ENCODE results near the gene ODAD4.
"Not testable (repeated sequence)": the region's sequence is repeated elsewhere in the genome, so short reads cannot be mapped to it uniquely, and the experiment has no call there.

Gene ODAD4

DNA sequence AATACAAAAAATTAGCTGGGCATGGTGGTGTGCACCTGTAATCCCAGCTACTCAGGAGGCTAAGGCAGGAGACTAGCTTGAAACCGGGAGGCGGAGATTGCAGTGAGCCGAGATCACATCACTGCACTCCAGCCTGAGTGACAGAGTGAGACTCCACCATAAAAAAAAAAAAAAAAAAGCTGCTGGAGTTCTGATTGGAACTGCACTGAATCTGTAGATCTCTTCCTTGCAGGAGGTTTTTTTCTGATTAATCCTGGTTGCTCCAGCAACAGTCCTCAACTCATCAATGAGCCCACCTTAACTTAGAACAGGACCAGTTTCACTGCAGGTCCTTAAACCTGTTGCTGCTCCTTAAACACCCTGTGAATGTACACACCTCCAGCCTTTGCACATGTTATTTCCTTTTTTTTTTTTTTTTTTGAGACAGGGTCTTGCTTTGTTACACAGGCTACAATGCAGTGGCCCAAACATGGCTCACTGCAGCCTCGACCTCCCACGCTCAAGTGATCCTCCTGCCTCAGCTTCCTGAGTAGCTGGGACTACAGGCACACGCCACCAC is 1.6 kb upstream of the ODAD4 start:
- H3K36me3 ChIP-seq (ENCODE audit: insufficient read depth, low read length), result no peaks in the 10 kb centered on the region
- H3K27ac ChIP-seq, result no peak overlapping the region
- H3K9ac ChIP-seq (ENCODE audit: insufficient read length), result no peak overlapping the region
- peak overlapping the region; percentile 98; the same call in 1 of the 2 replicates for H3K4me3 ChIP-seq
- DNase-seq (ENCODE audit: low read depth, low spot score), result no peak
- H3K9me3 ChIP-seq (ENCODE audit: low read depth, low read length), result no peaks in the 10 kb centered on the region
- no peak for TF ChIP-seq FOXP2 (optimal IDR thresholded peaks at IDR 0.05; ENCODE audit: control extremely low read depth, extremely low read length, insufficient read depth)
- TF ChIP-seq POLR2AphosphoS5 (IDR thresholded peaks at IDR 0.05; ENCODE audit: borderline replicate concordance, low read depth, low read length), result no peak
- no peak for TF ChIP-seq EZH2 (IDR thresholded peaks at IDR 0.05)

GRCh38 chr17:41930833-41931156 is 378 bp downstream of the ODAD4 start:
- H3K9ac ChIP-seq (ENCODE audit: insufficient read length); DNase-seq (ENCODE audit: low read depth, low spot score); H3K9me3 ChIP-seq (ENCODE audit: low read depth, low read length); H3K36me3 ChIP-seq (ENCODE audit: insufficient read depth, low read length); H3K27ac ChIP-seq: not testable (repeated sequence)
- H3K4me3 ChIP-seq, result peak overlapping the region; percentile 98

DNA sequence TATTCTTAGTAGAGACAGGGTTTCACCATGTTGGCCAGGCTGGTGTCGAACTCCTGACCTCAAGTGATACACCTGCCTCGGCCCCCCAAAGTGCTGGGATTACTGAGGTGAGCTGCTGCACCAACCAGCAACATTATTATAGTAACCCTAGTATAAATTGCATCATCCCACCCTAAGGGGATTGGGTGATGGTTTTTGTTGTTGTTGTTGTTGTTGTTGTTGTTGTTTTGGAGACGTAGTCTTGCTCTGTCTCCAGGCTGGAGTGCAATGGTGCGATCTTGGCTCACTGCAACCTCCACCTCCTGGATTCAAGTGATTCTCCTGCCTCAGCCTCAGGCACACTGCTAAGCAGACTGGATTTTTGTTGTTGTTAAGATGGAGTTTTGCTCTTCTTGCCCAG is 1.3 kb downstream of the ODAD4 start:
- not testable (repeated sequence) for H3K27ac ChIP-seq; H3K4me3 ChIP-seq; H3K36me3 ChIP-seq (ENCODE audit: insufficient read depth, low read length); H3K9ac ChIP-seq (ENCODE audit: insufficient read length); H3K9me3 ChIP-seq (ENCODE audit: low read depth, low read length); DNase-seq (ENCODE audit: low read depth, low spot score)

DNA sequence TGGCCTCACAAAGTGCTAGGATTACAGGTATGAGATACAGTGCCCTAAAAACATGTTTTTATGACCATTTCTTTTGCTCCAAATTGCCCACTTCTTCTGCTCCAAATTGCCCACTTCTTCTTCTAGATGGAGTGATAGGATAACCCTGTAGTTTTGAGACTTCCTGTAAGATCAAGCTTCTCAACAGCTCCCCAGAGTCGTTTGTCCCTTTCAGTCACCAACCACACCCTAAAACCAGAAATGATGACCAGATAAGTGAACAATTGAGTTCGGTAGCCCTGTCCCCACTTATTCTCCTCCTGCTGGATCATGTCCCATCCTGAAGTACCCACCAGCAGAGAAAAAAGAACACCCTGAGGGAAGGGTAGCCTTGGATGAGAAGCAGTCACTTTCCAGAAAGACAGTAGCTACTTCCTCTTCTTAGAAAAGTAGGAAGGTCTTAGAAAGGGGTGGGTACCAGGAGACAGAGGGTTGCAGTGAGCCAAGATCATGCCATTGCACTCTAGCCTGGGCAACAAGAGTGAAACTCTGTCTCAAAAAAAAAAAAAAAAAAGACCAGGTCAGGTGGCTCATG is 2.5 kb downstream of the ODAD4 start:
- Histone ChIP-seq H3K36me3 (ENCODE audit: insufficient read depth, low read length) (no peaks in the 10 kb centered on the region), H3K9me3 (ENCODE audit: low read depth, low read length) (no peaks in the 10 kb centered on the region), H3K27ac (no peak overlapping the region), H3K9ac (ENCODE audit: insufficient read length) (no peak overlapping the region), H3K4me3 (no peak overlapping the region)
- DNase-seq (ENCODE audit: low read depth, low spot score), result no peak
- TF ChIP-seq POLR2AphosphoS5 (IDR thresholded peaks at IDR 0.05; ENCODE audit: borderline replicate concordance, low read depth, low read length) (no peak), FOXP2 (optimal IDR thresholded peaks at IDR 0.05; ENCODE audit: control extremely low read depth, extremely low read length, insufficient read depth) (no peak), EZH2 (IDR thresholded peaks at IDR 0.05) (no peak)

GRCh38 chr17:41935641-41936040 is 5.2 kb downstream of the ODAD4 start:
- H3K36me3 ChIP-seq (ENCODE audit: insufficient read depth, low read length), result no peaks in the 10 kb centered on the region
- TF ChIP-seq POLR2AphosphoS5 (IDR thresholded peaks at IDR 0.05; ENCODE audit: borderline replicate concordance, low read depth, low read length) (no peak), EZH2 (IDR thresholded peaks at IDR 0.05) (no peak), FOXP2 (optimal IDR thresholded peaks at IDR 0.05; ENCODE audit: control extremely low read depth, extremely low read length, insufficient read depth) (no peak)
- no peak overlapping the region for H3K27ac ChIP-seq
- H3K9ac ChIP-seq (ENCODE audit: insufficient read length), result no peak overlapping the region
- DNase-seq (ENCODE audit: low read depth, low spot score), result no peak
- no peaks in the 10 kb centered on the region for H3K9me3 ChIP-seq (ENCODE audit: low read depth, low read length)
- H3K4me3 ChIP-seq, result no peak overlapping the region

GRCh38 chr17:41937970-41938954 is 7.8 kb downstream of the ODAD4 start:
- Histone ChIP-seq H3K9ac (ENCODE audit: insufficient read length) (no peak overlapping the region), H3K27ac (no peak overlapping the region), H3K4me3 (no peak overlapping the region), H3K9me3 (ENCODE audit: low read depth, low read length) (no peaks in the 10 kb centered on the region), H3K36me3 (ENCODE audit: insufficient read depth, low read length) (no peaks in the 10 kb centered on the region)
- DNase-seq (ENCODE audit: low read depth, low spot score), result no peak
- TF ChIP-seq POLR2AphosphoS5 (IDR thresholded peaks at IDR 0.05; ENCODE audit: borderline replicate concordance, low read depth, low read length) (no peak), FOXP2 (optimal IDR thresholded peaks at IDR 0.05; ENCODE audit: control extremely low read depth, extremely low read length, insufficient read depth) (no peak), EZH2 (IDR thresholded peaks at IDR 0.05) (no peak)

GRCh38 chr17:41939044-41939692 is 8.8 kb downstream of the ODAD4 start:
- H3K27ac ChIP-seq, result no peak overlapping the region
- H3K36me3 ChIP-seq (ENCODE audit: insufficient read depth, low read length), result no peaks in the 10 kb centered on the region
- no peak for DNase-seq (ENCODE audit: low read depth, low spot score)
- H3K4me3 ChIP-seq, result no peak overlapping the region
- no peak overlapping the region for H3K9ac ChIP-seq (ENCODE audit: insufficient read length)
- H3K9me3 ChIP-seq (ENCODE audit: low read depth, low read length), result no peaks in the 10 kb centered on the region
- no peak for TF ChIP-seq POLR2AphosphoS5 (IDR thresholded peaks at IDR 0.05; ENCODE audit: borderline replicate concordance, low read depth, low read length)
- no peak for TF ChIP-seq EZH2 (IDR thresholded peaks at IDR 0.05)
- TF ChIP-seq FOXP2 (optimal IDR thresholded peaks at IDR 0.05; ENCODE audit: control extremely low read depth, extremely low read length, insufficient read depth), result no peak

DNA sequence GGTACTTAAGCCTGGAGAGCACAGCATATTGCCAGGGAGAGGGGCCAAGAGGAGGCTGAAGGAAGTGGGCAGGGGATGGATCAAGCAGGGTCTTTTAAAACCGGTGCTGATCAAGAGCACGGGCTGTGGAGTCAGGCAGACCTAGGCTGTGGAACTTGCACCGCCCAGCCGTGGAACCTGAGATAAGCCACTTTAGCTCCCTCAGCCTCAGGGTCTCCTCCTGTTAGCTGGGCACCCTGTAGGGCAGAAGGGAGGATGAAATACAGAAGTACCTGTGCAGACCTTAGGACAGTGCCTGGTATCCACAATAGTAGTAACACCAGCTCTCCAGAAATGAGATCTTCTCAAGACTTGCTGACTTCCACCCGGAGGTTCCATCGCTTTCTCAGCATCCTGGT is 9.3 kb downstream of the ODAD4 start:
- Histone ChIP-seq H3K27ac (no peak overlapping the region), H3K36me3 (ENCODE audit: insufficient read depth, low read length) (no peaks in the 10 kb centered on the region), H3K9me3 (ENCODE audit: low read depth, low read length) (no peaks in the 10 kb centered on the region), H3K4me3 (no peak overlapping the region), H3K9ac (ENCODE audit: insufficient read length) (no peak overlapping the region)
- DNase-seq (ENCODE audit: low read depth, low spot score), result no peak
- TF ChIP-seq FOXP2 (optimal IDR thresholded peaks at IDR 0.05; ENCODE audit: control extremely low read depth, extremely low read length, insufficient read depth), result no peak
- no peak for TF ChIP-seq EZH2 (IDR thresholded peaks at IDR 0.05)
- no peak for TF ChIP-seq POLR2AphosphoS5 (IDR thresholded peaks at IDR 0.05; ENCODE audit: borderline replicate concordance, low read depth, low read length)

All from SK-N-MC (cell line).